HG03175 (cell line): ENCODE data around the gene SPATS2.

Source experiments
- ATAC-seq: cut with Tn5 transposase; IDR thresholded peaks from one replicate; pipeline ENCODE4 v1.9.1; 2021; ENCODE audit warnings: mild to moderate bottlenecking, moderate library complexity; ENCODE audit not compliant: unreplicated experiment

The SPATS2 gene

GRCh38 chr12:49335955-49336644 lies 31.2 kb upstream of the SPATS2 start:
- no peak for ATAC-seq

GRCh38 chr12:49336645-49337584 lies 30.3 kb upstream of the SPATS2 start, which contains the start of gene C1QL4:
Gene C1QL4 (minus strand): TSS chr12:49337188. CDS start chr12:49336477, 711 bp downstream.
- peak; percentile 66 for ATAC-seq

- no peak for ATAC-seq
Observed at GRCh38 chr12:49338830-49339463, 28.3 kb upstream of the SPATS2 start.

GRCh38 chr12:49339464-49339861 lies 27.8 kb upstream of the SPATS2 start:
- no peak for ATAC-seq

GRCh38 chr12:49340095-49340870 lies 27.0 kb upstream of the SPATS2 start:
- ATAC-seq, result no peak

- ATAC-seq, result no peak
Observed at GRCh38 chr12:49340971-49341776, 26.1 kb upstream of the SPATS2 start.

- ATAC-seq, result no peak
Observed at GRCh38 chr12:49341777-49342065, 25.5 kb upstream of the SPATS2 start.

- ATAC-seq, result peak; percentile 61
Observed at GRCh38 chr12:49342066-49342913, 25.0 kb upstream of the SPATS2 start.

GRCh38 chr12:49342914-49343731 lies 24.1 kb upstream of the SPATS2 start:
- no peak for ATAC-seq

- no peak for ATAC-seq
Observed at GRCh38 chr12:49344486-49345050, 22.7 kb upstream of the SPATS2 start.

GRCh38 chr12:49345051-49345824 lies 22.0 kb upstream of the SPATS2 start:
- no peak for ATAC-seq

- ATAC-seq, result no peak
Observed at GRCh38 chr12:49345825-49346658, 21.2 kb upstream of the SPATS2 start.

- no peak for ATAC-seq
Observed at GRCh38 chr12:49346659-49347310, 20.5 kb upstream of the SPATS2 start, which contains the start of gene DNAJC22. Gene DNAJC22 (plus strand): TSS chr12:49346888. CDS start chr12:49348873, 1,985 bp downstream.

- ATAC-seq, result no peak
Observed at GRCh38 chr12:49347311-49348193, 19.7 kb upstream of the SPATS2 start.

GRCh38 chr12:49348781-49349180 lies 18.5 kb upstream of the SPATS2 start:
- ATAC-seq, result no peak
